GM23338 (cell line): ENCODE measurements around the gene HACD3. TPM values are rescaled to one million over a fixed set of nuclear protein-coding genes. Genes with fewer than 3 reads are reported as not detected.
A peak's percentile ranks its signal among the peaks of the same experiment; 100 is the strongest.

ENCODE experiments used
- ATAC-seq: fragments of 200-7000 bp; cut with Tn5 transposase; 3 replicates; pipeline ENCODE4 v1.9.1; 2020
- DNase-seq: peaks from one replicate; pipeline ENCODE4 v3.0.0-alpha.2; 2015; ENCODE audit warnings: low spot score
- H2AFZ ChIP-seq: fragments of 200-600 bp; sonication (generic); 2 replicates; pipeline ENCODE4 v1.8.0; 2016; ENCODE audit warnings: antibody characterized with exemption, mild to moderate bottlenecking, moderate library complexity
- H3F3A ChIP-seq: fragments of 200-600 bp; sonication (generic); replicated peaks from 2 replicates; pipeline ENCODE4 v1.8.0; 2017; ENCODE audit warnings: antibody characterized with exemption, mixed run types, low read depth
- H3K27ac ChIP-seq: fragments of 200-600 bp; sonication (generic); 2 replicates; pipeline ENCODE4 v1.6.1; 2016; ENCODE audit warnings: low read depth
- H3K27me3 ChIP-seq: fragments of 200-600 bp; sonication (generic); 2 replicates; pipeline ENCODE4 v1.8.0; 2016; ENCODE audit warnings: mild to moderate bottlenecking, mixed run types, moderate library complexity; ENCODE audit not compliant: insufficient read depth
- H3K36me3 ChIP-seq: fragments of 200-600 bp; sonication (generic); 2 replicates; pipeline ENCODE4 v1.8.0; 2016; ENCODE audit warnings: mild to moderate bottlenecking; ENCODE audit not compliant: insufficient read depth
- H3K4me1 ChIP-seq: fragments of 200-600 bp; sonication (generic); 2 replicates; pipeline ENCODE4 v1.8.0; 2016; ENCODE audit warnings: mild to moderate bottlenecking, moderate library complexity; ENCODE audit not compliant: insufficient read depth
- H3K4me2 ChIP-seq: fragments of 200-600 bp; sonication (generic); 2 replicates; pipeline ENCODE4 v1.7.1; 2017; ENCODE audit warnings: mixed run types
- H3K4me3 ChIP-seq: fragments of 200-600 bp; sonication (generic); 2 replicates; pipeline ENCODE4 v1.6.1; 2016; ENCODE audit warnings: mixed run types
- H3K79me2 ChIP-seq: fragments of 200-600 bp; sonication (generic); replicated peaks from 2 replicates; pipeline ENCODE4 v1.8.0; 2017; ENCODE audit warnings: mild to moderate bottlenecking; ENCODE audit not compliant: insufficient read depth
- H3K9me2 ChIP-seq: fragments of 200-600 bp; sonication (generic); 2 replicates; pipeline ENCODE4 v1.8.0; 2017; ENCODE audit not compliant: insufficient read depth
- H4K20me1 ChIP-seq: fragments of 200-600 bp; sonication (generic); replicated peaks from 2 replicates; pipeline ENCODE4 v1.8.0; 2017; ENCODE audit warnings: mild to moderate bottlenecking; ENCODE audit not compliant: insufficient read depth
- H3K27ac Mint-ChIP-seq: 2 replicates; pipeline ENCODE4 v1.8.0; 2020; ENCODE audit warnings: inconsistent platforms, mild to moderate bottlenecking, moderate library complexity, mixed read lengths
- H3K27me3 Mint-ChIP-seq: 3 replicates; pipeline ENCODE4 v1.8.0; 2022; ENCODE audit warnings: low read depth, mild to moderate bottlenecking, moderate library complexity, mixed read lengths, inconsistent platforms; ENCODE audit not compliant: insufficient read depth, poor library complexity
- H3K36me3 Mint-ChIP-seq: 3 replicates; pipeline ENCODE4 v1.8.0; 2021; ENCODE audit warnings: low read depth, mild to moderate bottlenecking, inconsistent platforms, moderate library complexity, mixed read lengths
- H3K4me1 Mint-ChIP-seq: 3 replicates; pipeline ENCODE4 v1.8.0; 2020; ENCODE audit warnings: mild to moderate bottlenecking, inconsistent platforms, mixed read lengths
- H3K4me3 Mint-ChIP-seq: 3 replicates; pipeline ENCODE4 v1.8.0; 2021; ENCODE audit warnings: moderate library complexity, mild to moderate bottlenecking, inconsistent platforms, mixed read lengths
- H3K9me3 Mint-ChIP-seq: 3 replicates; pipeline ENCODE4 v1.8.0; 2020; ENCODE audit warnings: moderate library complexity, mild to moderate bottlenecking, inconsistent platforms, mixed read lengths
- ETS1 ChIP-seq: IDR thresholded peaks from 2 replicates; pipeline ENCODE4 v1.6.1; 2016; ENCODE audit warnings: antibody characterized with exemption
- EZH2phosphoT487 ChIP-seq: fragments of 200-600 bp; sonication (generic); IDR thresholded peaks from one replicate; pipeline ENCODE4 v1.8.1; 2018; ENCODE audit warnings: antibody characterized with exemption; ENCODE audit not compliant: unreplicated experiment
- JUNB ChIP-seq: IDR thresholded peaks from one replicate; pipeline ENCODE4 v1.6.1; 2016; ENCODE audit warnings: antibody characterized with exemption; ENCODE audit not compliant: unreplicated experiment
- NANOG ChIP-seq: IDR thresholded peaks from 2 replicates; pipeline ENCODE4 v1.6.1; 2016; ENCODE audit warnings: antibody characterized with exemption, borderline replicate concordance
- POLR2AphosphoS5 ChIP-seq: IDR thresholded peaks from 2 replicates; pipeline ENCODE4 v1.6.1; 2016; ENCODE audit warnings: antibody characterized with exemption, low read depth
- ZNF331 ChIP-seq: fragments of 250-450 bp; sonication (Bioruptor Pico); IDR thresholded peaks from 2 replicates; pipeline ENCODE4 v1.5.0; 2020; ENCODE audit warnings: low read depth, mild to moderate bottlenecking, moderate library complexity
- ZNF462 ChIP-seq: fragments of 250-450 bp; sonication (Bioruptor Pico); IDR thresholded peaks from 2 replicates; pipeline ENCODE4 v1.5.0; 2020; ENCODE audit warnings: mild to moderate bottlenecking, moderate library complexity
- polyA plus RNA-seq: library from polyadenylated mRNA; unstranded; fragments of >200 nt; fragmentation: Nextera tagmentation; extraction: Ambion mirVana; gene quantifications from 2 replicates; pipeline ENCODE4 v1.2.1, GENCODE V29; 2016
- total RNA-seq: library from RNA; depleted of rRNA; stranded (reverse); fragments of >200 nt; shearing (Covaris generic); gene quantifications from 2 replicates; pipeline ENCODE4 v1.2.3, GENCODE V29; 2014

The HACD3 gene
- total and polyA plus RNA-seq, 2 experiments from 2014 or later = 123 to 131 TPM

GRCh38 chr15:65610871-65611718, 80.8 kb downstream of the HACD3 start, which contains the start of gene INTS14 (continued):
- TF ChIP-seq ETS1 (peak; percentile 73), NANOG (0 out of 2 replicates have a peak, but pooled peaks have one; percentile 8), JUNB (no peak)

GRCh38 chr15:65611888-65612615, 81.8 kb downstream of the HACD3 start:
- Mint-ChIP-seq H3K4me1 (peaks cover 14% of the 10 kb centered on the region), H3K27me3 (peaks cover 7% of the 10 kb centered on the region), H3K4me3 (peak overlapping the region; percentile 98), H3K27ac (peak overlapping the region; percentile 97), H3K9me3 (no peaks in the 10 kb centered on the region), H3K36me3 (peaks cover 2% of the 10 kb centered on the region; the same call in 2 of the 3 replicates)
- Histone ChIP-seq H3K4me3 (peak overlapping the region; percentile 78), H3K27ac (peak overlapping the region; percentile 96), H3F3A (peaks cover 12% of the 10 kb centered on the region; the same call in 1 of the 2 replicates), H3K36me3 (no peaks in the 10 kb centered on the region), H2AFZ (peak overlapping the region; percentile 70), H3K27me3 (no peaks in the 10 kb centered on the region), H3K4me2 (peak overlapping the region; percentile 69), H4K20me1 (no peaks in the 10 kb centered on the region), H3K4me1 (peaks cover 17% of the 10 kb centered on the region), H3K79me2 (peaks cover 35% of the 10 kb centered on the region), H3K9me2 (no peaks in the 10 kb centered on the region)
- DNase-seq (peak; percentile 24), ATAC-seq (peak; percentile 9)
- TF ChIP-seq POLR2AphosphoS5 (no peak), ZNF331 (CRISPR knock-in tag) (no peak), ZNF462 (CRISPR knock-in tag) (no peak), JUNB (no peak), EZH2phosphoT487 (no peak)
